Neural progenitor cell (in vitro differentiated cells): ENCODE measurements around the gene CNOT4. TPM values are rescaled to one million over a fixed set of nuclear protein-coding genes. Genes with fewer than 3 reads are reported as not detected.

Experiments
- DNase-seq: peaks from one replicate; pipeline ENCODE4 v3.0.0-alpha.2; 2016; ENCODE audit warnings: low spot score
- H2AFZ ChIP-seq: fragments of 200-600 bp; sonication (generic); replicated peaks from 2 replicates; pipeline ENCODE4 v1.6.1; 2016; ENCODE audit warnings: antibody characterized with exemption
- H3F3A ChIP-seq: fragments of 200-600 bp; sonication (generic); 2 replicates; pipeline ENCODE4 v1.6.1; 2016; ENCODE audit warnings: antibody characterized with exemption, low read depth
- H3K27ac ChIP-seq: fragments of 200-600 bp; sonication (generic); 2 replicates; pipeline ENCODE4 v1.5.1; 2016; ENCODE audit warnings: mild to moderate bottlenecking
- H3K27me3 ChIP-seq: fragments of 200-600 bp; sonication (generic); 2 replicates; pipeline ENCODE4 v1.6.1; 2016; ENCODE audit warnings: mild to moderate bottlenecking, moderate library complexity
- H3K36me3 ChIP-seq: fragments of 200-600 bp; sonication (generic); 2 replicates; pipeline ENCODE4 v1.5.1; 2016
- H3K4me1 ChIP-seq: fragments of 200-600 bp; sonication (generic); 2 replicates; pipeline ENCODE4 v1.6.1; 2016; ENCODE audit warnings: mixed run types
- H3K4me2 ChIP-seq: fragments of 200-600 bp; sonication (generic); 2 replicates; pipeline ENCODE4 v1.6.1; 2016
- H3K4me3 ChIP-seq: fragments of 200-600 bp; sonication (generic); 2 replicates; pipeline ENCODE4 v1.5.1; 2016
- H3K79me2 ChIP-seq: fragments of 200-600 bp; sonication (generic); 2 replicates; pipeline ENCODE4 v1.6.1; 2016; ENCODE audit warnings: low read depth
- H3K9ac ChIP-seq: fragments of 200-600 bp; sonication (generic); 2 replicates; pipeline ENCODE4 v1.6.1; 2016
- H3K9me3 ChIP-seq: fragments of 200-600 bp; sonication (generic); 2 replicates; pipeline ENCODE4 v1.5.1; 2016; ENCODE audit warnings: low read depth
- H4K20me1 ChIP-seq: fragments of 200-600 bp; sonication (generic); 2 replicates; pipeline ENCODE4 v1.6.1; 2016; ENCODE audit warnings: low read depth
- H3K27ac Mint-ChIP-seq: 3 replicates; pipeline ENCODE4 v1.8.0; 2021; ENCODE audit warnings: mixed read lengths
- H3K27me3 Mint-ChIP-seq: 2 replicates; pipeline ENCODE4 v1.8.0; 2022; ENCODE audit warnings: low read depth, mild to moderate bottlenecking, inconsistent platforms, moderate library complexity, mixed read lengths; ENCODE audit not compliant: insufficient read depth
- H3K36me3 Mint-ChIP-seq: 3 replicates; pipeline ENCODE4 v1.8.0; 2021; ENCODE audit warnings: mixed read lengths
- H3K4me1 Mint-ChIP-seq: 3 replicates; pipeline ENCODE4 v1.8.0; 2021; ENCODE audit warnings: mixed read lengths
- H3K4me3 Mint-ChIP-seq: 3 replicates; pipeline ENCODE4 v1.8.0; 2021; ENCODE audit warnings: mild to moderate bottlenecking, moderate library complexity, mixed read lengths
- H3K9me3 Mint-ChIP-seq: 3 replicates; pipeline ENCODE4 v1.8.0; 2020; ENCODE audit warnings: mixed read lengths
- CTCF ChIP-seq: fragments of 200-600 bp; sonication (generic); IDR thresholded peaks from 2 replicates; pipeline ENCODE4 v1.5.1; 2017; ENCODE audit warnings: antibody characterized with exemption, mild to moderate bottlenecking
- EZH2 ChIP-seq: fragments of 200-600 bp; sonication (generic); IDR thresholded peaks from 2 replicates; pipeline ENCODE4 v1.6.1; 2017; ENCODE audit warnings: antibody characterized with exemption, mild to moderate bottlenecking, moderate library complexity
- EZH2phosphoT487 ChIP-seq: fragments of 200-600 bp; sonication (generic); IDR thresholded peaks from 2 replicates; pipeline ENCODE4 v1.6.1; 2017; ENCODE audit warnings: antibody characterized with exemption
- total RNA-seq: library from RNA; depleted of rRNA; stranded (reverse); fragments of >200 nt; gene quantifications from 2 replicates; pipeline ENCODE4 v1.2.3, GENCODE V29; 2015; ENCODE audit warnings: low replicate concordance

The CNOT4 gene
- total RNA-seq, 1 donor from 2014 or later, result 21.4 TPM

- DNase-seq, result no peak
- no peaks in the 10 kb centered on the region for H3K36me3 ChIP-seq
- no peaks in the 10 kb centered on the region for H3K27me3 Mint-ChIP-seq
- H3K27ac ChIP-seq, result no peak overlapping the region
- no peak overlapping the region for H3K4me3 ChIP-seq
- H3K9me3 ChIP-seq, result no peaks in the 10 kb centered on the region
- H3K4me1 ChIP-seq, result no peaks in the 10 kb centered on the region
- TF ChIP-seq EZH2phosphoT487 (no peak), CTCF (no peak), EZH2 (no peak)
- no peak overlapping the region for H3K27ac Mint-ChIP-seq
- H3K4me1 Mint-ChIP-seq, result peaks cover 3% of the 10 kb centered on the region
- no peak overlapping the region for H3K4me2 ChIP-seq
- no peaks in the 10 kb centered on the region for H3F3A ChIP-seq
- no peak overlapping the region for H3K4me3 Mint-ChIP-seq
- H2AFZ ChIP-seq, result no peak overlapping the region
- peaks cover 9% of the 10 kb centered on the region for H3K9me3 Mint-ChIP-seq
- no peaks in the 10 kb centered on the region for H4K20me1 ChIP-seq
- no peak overlapping the region for H3K9ac ChIP-seq
- H3K36me3 Mint-ChIP-seq, result no peaks in the 10 kb centered on the region
- no peaks in the 10 kb centered on the region for H3K79me2 ChIP-seq
- no peaks in the 10 kb centered on the region for H3K27me3 ChIP-seq
These were observed 181.4 kb downstream of the CNOT4 start for GRCh38 chr7:135328526-135328925.

- Histone ChIP-seq H2AFZ (no peak overlapping the region), H4K20me1 (no peaks in the 10 kb centered on the region), H3K27ac (no peak overlapping the region), H3K79me2 (no peaks in the 10 kb centered on the region), H3K4me2 (no peak overlapping the region), H3K9me3 (no peaks in the 10 kb centered on the region), H3K4me1 (no peaks in the 10 kb centered on the region), H3K27me3 (no peaks in the 10 kb centered on the region), H3F3A (no peaks in the 10 kb centered on the region), H3K4me3 (no peak overlapping the region), H3K36me3 (no peaks in the 10 kb centered on the region), H3K9ac (no peak overlapping the region)
- TF ChIP-seq CTCF (no peak), EZH2phosphoT487 (no peak), EZH2 (no peak)
- DNase-seq, result no peak
- Mint-ChIP-seq H3K27ac (no peak overlapping the region), H3K36me3 (no peaks in the 10 kb centered on the region), H3K4me3 (no peak overlapping the region), H3K9me3 (peaks cover 9% of the 10 kb centered on the region), H3K27me3 (no peaks in the 10 kb centered on the region), H3K4me1 (no peaks in the 10 kb centered on the region)
These were observed 181.8 kb downstream of the CNOT4 start for GRCh38 chr7:135328053-135328452.

- H3K27me3 Mint-ChIP-seq, result no peaks in the 10 kb centered on the region
- Histone ChIP-seq H3K9me3 (no peaks in the 10 kb centered on the region), H2AFZ (no peak overlapping the region), H3K27ac (no peak overlapping the region), H3K4me2 (no peak overlapping the region), H3K4me3 (no peak overlapping the region), H3K27me3 (no peaks in the 10 kb centered on the region), H3F3A (no peaks in the 10 kb centered on the region), H4K20me1 (no peaks in the 10 kb centered on the region), H3K9ac (no peak overlapping the region), H3K79me2 (no peaks in the 10 kb centered on the region), H3K36me3 (no peaks in the 10 kb centered on the region), H3K4me1 (no peaks in the 10 kb centered on the region)
- no peaks in the 10 kb centered on the region for H3K36me3 Mint-ChIP-seq
- H3K9me3 Mint-ChIP-seq, result peaks cover 7% of the 10 kb centered on the region
- no peak overlapping the region for H3K27ac Mint-ChIP-seq
- H3K4me3 Mint-ChIP-seq, result no peak overlapping the region
- no peak for DNase-seq
- H3K4me1 Mint-ChIP-seq, result no peaks in the 10 kb centered on the region
- TF ChIP-seq EZH2 (no peak), CTCF (no peak), EZH2phosphoT487 (no peak)
These were observed 182.4 kb downstream of the CNOT4 start for GRCh38 chr7:135327458-135327857.
